Body of pancreas (tissue), 4 donors: ENCODE measurements around the gene APOBEC3G. TPM values are rescaled to one million over a fixed set of nuclear protein-coding genes. Genes with fewer than 3 reads are reported as not detected.
"Not testable (repeated sequence)": the region's sequence is repeated elsewhere in the genome, so short reads cannot be mapped to it uniquely, and the experiment has no call there.

Experiments
- ATAC-seq: fragments of 150-250 bp; one replicate; pipeline ENCODE4 v1.9.1; 2016
- DNase-seq, 4 donors: peaks; one replicate each; pipeline ENCODE4 v3.0.0-alpha.2; 2019
- H3K27ac ChIP-seq, 4 donors: fragments of 200-600 bp; sonication (generic); 1 replicate in 3 of 4; 2 replicates in 1 of 4; pipeline versions ENCODE4 v1.5.1 to v1.6.1; 2016 to 2019; ENCODE audit warnings: mild to moderate bottlenecking in 1 of 4, mixed read lengths in 1 of 4, moderate library complexity in 1 of 4
- H3K27me3 ChIP-seq, 2 donors: fragments of 200-600 bp; sonication (generic); one replicate each; pipeline ENCODE4 v1.6.0; 2016; ENCODE audit warnings: mild to moderate bottlenecking in 1 of 2
- H3K36me3 ChIP-seq, 2 donors: fragments of 200-600 bp; sonication (generic); replicated peaks in 1 of 2; 2 replicates each; pipeline ENCODE4 v1.5.1; 2016; ENCODE audit warnings: low read depth in 2 of 2; ENCODE audit not compliant: insufficient read depth in 1 of 2
- H3K4me1 ChIP-seq: fragments of 200-600 bp; sonication (generic); one replicate; pipeline ENCODE4 v1.6.0; 2016
- H3K4me3 ChIP-seq, 2 donors: fragments of 200-600 bp; sonication (generic); 1 replicate in 1 of 2; 2 replicates in 1 of 2; pipeline ENCODE4 v1.5.1; 2016 to 2019
- H3K9me3 ChIP-seq, 3 donors: fragments of 200-600 bp; sonication (generic); 1 replicate in 2 of 3; 2 replicates in 1 of 3; pipeline ENCODE4 v1.5.1; 2016
- CTCF ChIP-seq, 7 experiments: fragments of 450-650 bp in 4 of 7; fragments of 200-600 bp in 3 of 7; sonication (generic) in 3 of 7; IDR thresholded peaks; one replicate each; pipeline ENCODE4 v1.5.1; 2016 to 2019; ENCODE audit warnings: antibody characterized with exemption in 7 of 7
- POLR2A ChIP-seq, 3 donors: fragments of 450-650 bp; IDR thresholded peaks; one replicate each; pipeline ENCODE4 v1.6.1; 2016; ENCODE audit warnings: antibody characterized with exemption in 3 of 3, mild to moderate bottlenecking in 2 of 3
- WGBS, 2 donors: methylation state at CpG; one replicate each; pipeline ENCODE4 v1.1.5; 2017; 5-methylcytosine and 5-hydroxymethylcytosine counted together
- intact Hi-C: fragments of 100-400 bp; cut with DNase I; formaldehyde crosslinking; loops from one replicate; pipeline ENCODE4 v1.15.1; 2023
- total RNA-seq, 2 donors: library from RNA; depleted of rRNA; stranded (reverse); fragments of >200 nt; gene quantifications; one replicate each; pipeline ENCODE4 v1.1.0, GENCODE V29; 2016

APOBEC3G gene
- 1 to 10 TPM; 5.4 to 6.3 TPM for total RNA-seq

GRCh38 chr22:39077026-39077840 lies at the start of gene APOBEC3G:
Gene APOBEC3G, plus strand, starts transcription at chr22:39077275. Its CDS starts 87 bp downstream, at chr22:39077362.
- intact Hi-C loops, H3K4me1 ChIP-seq, H3K4me3 ChIP-seq, H3K27me3 ChIP-seq, H3K36me3 ChIP-seq, H3K9me3 ChIP-seq: not testable (repeated sequence)
- peak; percentile 83 for ATAC-seq
- TF ChIP-seq POLR2A (IDR thresholded peaks at IDR 0.05) = peak in 2 of 3 donors; percentile 54 to 65
- WGBS, 2 donors = 36 to 61% methylated on average over 2 to 13 of the region's 17 CpGs
- peak in 3 of 4 donors; percentile 34 to 58 (median 38) for DNase-seq
- H3K27ac ChIP-seq = peak within 1 kb of the TSS in 3 of 4 donors; percentile 55 to 62 (median 58)

GRCh38 chr22:39027717-39028116 lies 49.4 kb upstream of the APOBEC3G start:
- no peaks in the 10 kb centered on the region for H3K9me3 ChIP-seq
- intact Hi-C loops = no loop called here
- no peaks in the 10 kb centered on the region for H3K36me3 ChIP-seq
- no peak for ATAC-seq
- H3K4me3 ChIP-seq = no peak overlapping the region
- H3K27me3 ChIP-seq = no peaks in the 10 kb centered on the region
- TF ChIP-seq CTCF (IDR thresholded peaks at IDR 0.05) (no peak), POLR2A (IDR thresholded peaks at IDR 0.05) (no peak)
- whole genome bisulfite sequencing, 2 donors = 66 to 86% methylated on average over 2 to 4 of the region's 4 CpGs
- no peak for DNase-seq
- no peaks in the 10 kb centered on the region for H3K4me1 ChIP-seq
- H3K27ac ChIP-seq = no peak overlapping the region

GRCh38 chr22:39028281-39028680 lies 48.8 kb upstream of the APOBEC3G start:
- ATAC-seq (no peak), DNase-seq (no peak)
- H3K27me3 ChIP-seq = no peaks in the 10 kb centered on the region
- H3K27ac ChIP-seq = no peak overlapping the region
- intact Hi-C loops = no loop called here
- no peaks in the 10 kb centered on the region for H3K36me3 ChIP-seq
- no peak overlapping the region for H3K4me3 ChIP-seq
- no peaks in the 10 kb centered on the region for H3K4me1 ChIP-seq
- TF ChIP-seq POLR2A (IDR thresholded peaks at IDR 0.05) (no peak), CTCF (IDR thresholded peaks at IDR 0.05) (no peak)
- H3K9me3 ChIP-seq = no peaks in the 10 kb centered on the region
- WGBS, 2 donors = 94 to 95% methylated on average over 8 to 11 of the region's 11 CpGs

- Histone ChIP-seq H3K27ac (no peak overlapping the region), H3K9me3 (no peaks in the 10 kb centered on the region), H3K4me1 (no peaks in the 10 kb centered on the region), H3K36me3 (no peaks in the 10 kb centered on the region), H3K27me3 (no peaks in the 10 kb centered on the region), H3K4me3 (no peak overlapping the region)
- no peak for ATAC-seq
- DNase-seq = no peak
- 84 to 86% methylated on average over 11 to 13 of the region's 13 CpGs for WGBS, 2 donors
- intact Hi-C loops = no loop called here
- no peak for TF ChIP-seq CTCF (IDR thresholded peaks at IDR 0.05)
- no peak for TF ChIP-seq POLR2A (IDR thresholded peaks at IDR 0.05)
These were observed 47.8 kb upstream of the APOBEC3G start for GRCh38 chr22:39029227-39029626.

- Histone ChIP-seq H3K9me3 (no peaks in the 10 kb centered on the region), H3K27me3 (no peaks in the 10 kb centered on the region), H3K36me3 (no peaks in the 10 kb centered on the region), H3K27ac (no peak overlapping the region), H3K4me3 (no peak overlapping the region), H3K4me1 (no peaks in the 10 kb centered on the region)
- 93% methylated on average over 14 of the region's 14 CpGs for WGBS, 2 donors
- no peak for DNase-seq
- no peak for TF ChIP-seq POLR2A (IDR thresholded peaks at IDR 0.05)
- no peak for TF ChIP-seq CTCF (IDR thresholded peaks at IDR 0.05)
- intact Hi-C loops = no loop called here
- ATAC-seq = no peak
These were observed 46.4 kb upstream of the APOBEC3G start for GRCh38 chr22:39030705-39031104.

- H3K36me3 ChIP-seq, DNase-seq, H3K4me1 ChIP-seq, H3K4me3 ChIP-seq, intact Hi-C loops, ATAC-seq, H3K27me3 ChIP-seq, H3K27ac ChIP-seq, H3K9me3 ChIP-seq: not testable (repeated sequence)
- WGBS, 2 donors = 65 to 75% methylated on average over 4 to 16 of the region's 18 CpGs
These were observed 45.4 kb upstream of the APOBEC3G start for GRCh38 chr22:39031434-39032295.

GRCh38 chr22:39037071-39037470 lies 40.0 kb upstream of the APOBEC3G start:
- H3K27ac ChIP-seq, H3K4me3 ChIP-seq, H3K27me3 ChIP-seq, ATAC-seq, H3K36me3 ChIP-seq, H3K9me3 ChIP-seq, DNase-seq, intact Hi-C loops: not testable (repeated sequence)
- 47 to 48% methylated on average over 2 of the region's 2 CpGs for WGBS, 2 donors
- peaks cover 11% of the 10 kb centered on the region for H3K4me1 ChIP-seq
